Measurements from ENCODE around the gene DNAJB8.
A peak's percentile ranks its signal among the peaks of the same experiment; 100 is the strongest.

The DNAJB8 gene

GRCh38 chr3:128493570-128494366 is 27.1 kb upstream of the DNAJB8 start:
- DNase-seq: no peak

- DNase-seq: peak in 1 of 3 donors; percentile 53
Observed at GRCh38 chr3:128492671-128493569, 26.2 kb upstream of the DNAJB8 start, which contains the start of gene GATA2. TSS of gene GATA2 (minus strand) at chr3:128493201. CDS start at chr3:128487031, 6,170 bp downstream.

- DNase-seq: peak in 2 of 3 donors; percentile 31
Observed at GRCh38 chr3:128491941-128492670, 25.4 kb upstream of the DNAJB8 start.

- DNase-seq: no peak
Observed at GRCh38 chr3:128491691-128491940, 24.9 kb upstream of the DNAJB8 start.

GRCh38 chr3:128490915-128491690 is 24.4 kb upstream of the DNAJB8 start:
- DNase-seq: peak in 1 of 3 donors; percentile 10

- DNase-seq: no peak
Observed at GRCh38 chr3:128490650-128490914, 23.9 kb upstream of the DNAJB8 start.

GRCh38 chr3:128489927-128490649 is 23.4 kb upstream of the DNAJB8 start:
- peak in 2 of 3 donors; percentile 49 to 60 for DNase-seq

- DNase-seq: no peak
Observed at GRCh38 chr3:128489674-128489926, 22.9 kb upstream of the DNAJB8 start.

GRCh38 chr3:128488991-128489673 is 22.4 kb upstream of the DNAJB8 start:
- DNase-seq: peak; percentile 50 to 65 (median 56)

GRCh38 chr3:128488636-128488990 is 21.9 kb upstream of the DNAJB8 start:
- DNase-seq: no peak

- DNase-seq: peak; percentile 69 to 86 (median 76)
Observed at GRCh38 chr3:128487813-128488635, 21.3 kb upstream of the DNAJB8 start.

GRCh38 chr3:128487538-128487812 is 20.8 kb upstream of the DNAJB8 start:
- DNase-seq: no peak

- DNase-seq: peak in 2 of 3 donors; percentile 41 to 60
Observed at GRCh38 chr3:128486681-128487537, 20.2 kb upstream of the DNAJB8 start.

- DNase-seq: no peak
Observed at GRCh38 chr3:128486205-128486628, 19.5 kb upstream of the DNAJB8 start.

GRCh38 chr3:128485282-128486204 is 18.9 kb upstream of the DNAJB8 start:
- peak; percentile 29 to 48 (median 48) for DNase-seq

GRCh38 chr3:128484404-128485281 is 18.0 kb upstream of the DNAJB8 start:
- DNase-seq: no peak

- no peak for DNase-seq
Observed at GRCh38 chr3:128483657-128484403, 17.1 kb upstream of the DNAJB8 start.
